GM19324 (cell line): ENCODE results near the gene EHBP1L1.

Experiments used
- ATAC-seq: cut with Tn5 transposase; IDR thresholded peaks from one replicate; pipeline ENCODE4 v1.9.1; 2021; ENCODE audit warnings: mild to moderate bottlenecking, moderate library complexity; ENCODE audit not compliant: unreplicated experiment, low FRiP score

Gene EHBP1L1

DNA sequence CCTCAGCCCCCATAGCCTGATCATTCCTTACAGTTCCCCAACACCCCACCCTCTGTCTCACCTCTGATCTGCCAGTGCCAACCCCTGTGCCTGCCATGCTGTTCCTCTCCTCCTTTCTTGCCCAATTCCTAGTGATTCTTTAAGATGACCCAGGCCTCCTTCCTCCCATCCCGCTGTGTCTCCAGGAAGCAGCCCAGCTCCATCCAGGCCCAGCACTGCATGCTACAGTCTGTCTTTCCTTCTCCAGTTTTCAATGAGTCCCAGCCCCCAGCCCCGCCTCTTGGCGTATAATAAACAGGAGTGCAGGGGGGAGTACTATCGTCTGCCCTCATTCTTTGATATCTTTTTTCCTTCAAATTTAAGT lies 30.0 kb upstream of the EHBP1L1 start:
- no peak for ATAC-seq

DNA sequence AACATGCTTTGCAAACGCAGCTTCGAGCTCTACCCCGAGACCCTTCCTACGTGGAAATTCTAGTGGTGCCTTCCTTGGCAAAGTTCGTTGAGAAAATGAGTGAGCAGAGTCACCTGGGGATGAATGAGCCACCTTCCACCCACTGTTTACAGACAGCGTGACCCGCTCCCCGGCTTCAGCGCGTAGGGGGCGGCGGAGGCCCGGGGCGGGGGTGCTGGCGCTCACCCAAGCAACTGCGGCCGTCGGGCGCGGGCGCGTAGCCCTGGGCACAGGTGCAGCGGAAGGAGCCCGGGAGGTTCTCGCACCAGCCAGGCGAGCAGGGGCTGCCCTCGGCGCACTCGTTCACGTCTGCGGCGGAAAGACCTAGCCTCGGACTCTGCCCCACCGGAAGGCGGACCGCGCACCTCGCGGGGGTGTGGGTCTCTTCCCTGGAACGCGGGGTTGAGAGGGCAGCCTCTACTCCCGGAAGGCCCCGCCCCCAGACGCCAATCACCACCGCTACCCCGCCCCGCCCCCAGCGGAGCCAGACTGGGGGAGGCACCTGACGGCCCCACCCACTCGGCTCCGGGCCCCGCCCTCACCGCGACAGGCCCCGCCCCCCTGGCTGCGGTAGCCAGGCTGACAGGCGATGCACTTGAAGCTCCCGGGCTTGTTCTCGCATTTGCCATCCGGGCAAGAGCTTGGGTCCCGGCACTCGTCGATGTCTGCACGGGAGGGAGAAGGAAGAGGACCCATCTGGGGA lies 29.5 kb upstream of the EHBP1L1 start:
- ATAC-seq = peak; percentile 83

DNA sequence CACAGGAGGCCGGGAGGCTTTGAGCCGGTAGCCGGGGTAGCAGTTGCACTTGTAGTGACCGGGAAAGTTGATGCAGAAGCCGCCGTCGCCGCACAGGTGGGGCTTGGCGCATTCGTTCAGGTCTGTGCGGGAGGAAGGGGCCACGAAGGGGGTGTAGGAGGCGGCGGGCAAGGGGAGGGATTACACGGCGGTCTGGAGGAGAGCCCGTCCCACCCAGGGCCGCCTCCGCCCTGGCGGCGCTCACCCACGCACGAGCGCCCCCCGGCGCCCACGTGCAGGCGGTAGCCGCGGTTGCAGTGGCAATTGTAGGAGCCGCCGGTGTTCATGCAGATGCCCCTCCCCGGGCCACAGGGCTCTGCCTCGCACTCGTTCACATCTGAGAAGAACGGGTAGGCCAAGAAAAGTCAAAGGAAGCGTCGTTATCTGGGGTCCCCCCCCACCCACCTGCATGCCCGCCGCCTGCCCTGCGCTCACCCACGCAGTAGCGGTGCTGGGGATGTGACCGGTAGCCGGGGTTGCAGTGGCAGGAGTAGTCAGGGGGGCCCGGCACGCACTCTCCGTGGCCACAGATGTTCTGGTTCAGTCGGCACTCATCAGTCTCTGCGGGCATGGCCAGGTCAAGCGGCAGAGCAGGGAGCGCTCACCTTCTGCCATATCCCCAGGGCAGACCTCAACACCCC lies 28.3 kb upstream of the EHBP1L1 start:
- ATAC-seq = no peak

DNA sequence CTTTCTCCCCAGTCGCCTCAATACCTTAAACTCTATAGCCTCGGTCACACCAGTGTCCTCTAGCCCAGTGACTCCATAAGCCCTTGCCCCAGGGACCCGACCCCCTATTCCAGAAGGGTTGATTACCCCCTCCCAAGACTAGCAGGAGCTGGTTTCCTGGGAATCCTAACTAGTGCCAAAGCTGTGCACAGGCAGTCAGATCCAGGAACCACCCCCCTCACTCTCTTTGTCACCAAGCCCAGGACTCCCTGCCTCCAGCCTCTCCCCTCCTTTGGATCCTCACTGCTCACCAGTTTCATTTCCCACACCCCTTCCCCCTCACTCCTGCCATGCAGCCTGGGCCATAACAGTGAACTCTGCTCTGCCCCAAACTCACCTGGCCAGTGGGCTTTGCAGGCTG lies 27.5 kb upstream of the EHBP1L1 start:
- ATAC-seq = no peak

DNA sequence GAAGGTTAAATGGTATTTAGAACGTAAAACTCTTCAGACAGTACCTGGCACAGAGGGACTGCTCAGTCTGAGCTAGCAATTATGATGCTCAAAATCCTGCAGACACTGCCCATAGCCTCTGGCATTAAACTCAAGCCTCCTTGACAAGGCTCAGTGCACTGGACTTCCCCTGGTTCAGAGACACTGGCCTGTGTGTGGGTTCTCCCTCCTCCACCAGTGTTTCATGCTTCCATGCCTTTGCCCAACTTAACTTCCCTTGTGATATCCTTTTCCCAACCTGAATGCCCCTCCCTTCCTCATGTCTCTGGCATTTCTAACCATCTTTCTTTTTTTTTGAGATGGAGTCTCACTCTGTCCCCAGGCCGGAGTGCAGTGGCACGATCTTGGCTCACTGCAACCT lies 26.8 kb upstream of the EHBP1L1 start:
- ATAC-seq = no peak

DNA sequence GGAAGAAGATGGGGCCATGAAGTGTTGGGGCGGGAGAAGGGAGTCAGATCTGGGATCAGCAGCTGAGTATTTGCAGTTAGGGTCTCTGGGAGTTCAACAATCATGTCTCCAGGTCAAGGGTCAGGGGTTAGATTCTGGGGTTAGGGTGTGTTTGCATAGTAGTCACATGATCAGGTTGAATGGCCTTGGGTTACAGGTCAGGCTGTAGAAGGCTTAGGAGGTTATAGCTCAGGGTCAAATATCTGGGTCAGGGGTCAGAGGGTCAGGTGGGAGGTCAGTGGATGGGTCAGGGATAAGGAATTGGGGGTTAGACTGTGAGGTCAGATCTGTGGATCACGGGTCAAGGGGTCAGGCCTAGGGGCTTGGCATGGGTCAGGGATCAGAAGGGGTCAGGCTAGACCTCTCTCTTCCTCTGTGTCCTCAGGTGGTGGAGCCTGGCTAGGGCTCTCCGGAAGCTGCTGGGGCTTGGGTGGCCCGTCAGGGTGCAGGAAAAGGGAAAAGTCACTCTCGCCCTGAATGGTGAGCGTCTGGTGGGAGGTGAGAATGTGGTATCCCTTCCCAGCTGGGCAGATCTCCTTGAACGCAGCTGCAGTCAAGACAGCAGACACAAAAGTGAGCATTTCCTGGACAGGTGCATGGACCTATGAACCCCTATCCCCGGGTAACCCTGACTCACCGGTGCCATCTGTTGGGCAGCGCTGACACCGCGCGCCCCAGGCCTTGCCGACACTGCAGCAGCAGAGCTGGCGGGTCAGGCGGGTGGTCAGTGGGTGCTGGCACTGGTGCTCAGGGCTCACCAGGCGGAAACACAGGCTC lies 24.1 kb upstream of the EHBP1L1 start:
- no peak for ATAC-seq

DNA sequence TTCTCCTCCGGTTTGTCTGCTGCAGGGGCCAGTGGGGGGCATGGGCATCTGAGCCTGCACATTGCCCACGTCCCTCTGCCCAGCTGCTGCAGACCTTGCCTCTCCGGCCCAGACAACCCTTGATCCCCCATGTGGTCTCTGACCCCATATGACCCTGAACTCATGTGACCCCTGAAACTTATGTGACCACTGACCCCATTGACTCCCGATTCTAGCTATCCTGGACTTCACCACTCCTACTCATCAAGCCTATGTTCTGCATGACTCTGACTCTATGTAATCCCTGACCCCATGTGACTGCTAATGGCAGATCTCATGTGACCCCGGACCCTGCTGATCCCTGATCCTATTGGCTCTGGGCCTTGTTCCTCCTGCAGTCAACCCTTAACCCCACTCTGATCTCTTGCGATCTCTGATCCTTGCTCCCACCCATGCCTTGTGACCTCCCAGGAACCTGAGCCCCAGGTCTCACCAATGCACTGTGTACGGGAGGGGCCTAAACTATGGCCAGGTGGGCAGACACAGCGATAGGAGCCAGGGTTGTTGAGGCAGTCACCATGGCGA lies 23.4 kb upstream of the EHBP1L1 start:
- ATAC-seq = no peak

DNA sequence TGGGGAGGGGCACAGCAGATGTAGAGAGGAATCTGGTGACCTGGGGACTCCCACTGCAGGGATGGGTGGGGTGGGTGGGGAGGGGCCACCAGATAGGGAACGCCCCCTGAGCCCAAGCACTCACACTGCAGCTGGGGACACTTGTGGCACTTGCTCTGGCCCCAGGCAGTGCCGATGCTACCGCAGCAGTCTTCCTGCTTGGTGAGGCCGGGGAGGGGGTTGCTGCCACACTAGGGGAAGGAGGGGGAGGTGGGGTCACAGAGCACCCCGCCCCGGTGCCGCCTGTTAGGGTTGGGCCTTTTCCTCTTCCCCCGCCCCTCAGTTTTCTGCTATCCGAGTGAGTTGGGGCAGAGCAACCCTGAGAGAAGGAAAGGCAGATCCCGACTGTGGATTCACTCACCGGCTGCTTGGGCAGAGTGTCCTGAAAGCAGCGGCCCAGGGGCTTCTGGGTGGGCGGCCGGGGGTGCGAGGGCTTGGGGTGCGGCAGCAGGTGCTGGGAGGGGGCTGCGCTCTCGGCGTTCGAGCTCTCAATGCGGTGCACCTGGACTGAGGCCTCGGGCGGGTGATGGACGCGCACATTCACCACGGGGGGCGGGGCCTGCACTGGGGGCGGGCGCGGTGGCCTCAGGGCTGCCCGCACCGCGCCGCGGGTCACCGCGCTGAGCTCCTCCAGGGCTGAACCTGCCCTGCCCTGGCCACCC lies 22.4 kb upstream of the EHBP1L1 start:
- ATAC-seq = no peak

DNA sequence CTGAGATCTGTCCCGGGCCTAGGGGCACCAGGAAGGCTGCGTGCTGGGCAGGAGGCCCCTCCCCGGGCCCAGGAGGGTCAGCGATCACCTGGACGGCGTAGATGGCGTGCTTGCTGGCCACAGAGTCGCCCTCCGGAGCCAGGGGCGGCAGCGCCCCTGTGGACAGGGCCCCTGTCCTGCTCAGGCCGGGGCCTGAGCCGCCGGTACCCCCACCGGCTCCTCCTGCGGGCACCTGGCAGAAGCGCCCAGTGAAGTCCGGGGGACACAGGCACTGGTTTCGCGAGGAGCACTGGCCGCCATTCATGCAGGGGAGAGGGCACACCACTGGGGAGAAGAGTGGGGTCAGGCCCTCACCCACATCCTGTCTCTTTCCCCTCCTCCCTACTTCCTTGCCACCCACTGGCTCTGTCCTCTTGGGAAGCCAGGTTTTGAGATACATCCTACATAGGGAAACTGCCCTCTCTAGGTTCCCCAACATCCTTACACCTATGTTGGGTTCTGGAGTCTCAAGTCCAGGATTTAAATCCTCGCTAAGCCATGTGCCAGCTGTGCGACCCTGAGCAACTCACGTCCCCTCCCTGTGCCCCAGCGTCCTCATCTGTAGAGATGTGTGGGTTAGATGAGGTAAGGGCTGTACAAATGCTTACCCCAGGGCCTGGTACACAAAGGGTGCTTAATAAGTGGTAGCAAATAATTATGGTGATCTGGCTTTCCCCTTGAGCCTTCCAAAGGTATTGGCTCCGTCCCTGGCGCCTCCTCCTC lies 21.6 kb upstream of the EHBP1L1 start:
- no peak for ATAC-seq

DNA sequence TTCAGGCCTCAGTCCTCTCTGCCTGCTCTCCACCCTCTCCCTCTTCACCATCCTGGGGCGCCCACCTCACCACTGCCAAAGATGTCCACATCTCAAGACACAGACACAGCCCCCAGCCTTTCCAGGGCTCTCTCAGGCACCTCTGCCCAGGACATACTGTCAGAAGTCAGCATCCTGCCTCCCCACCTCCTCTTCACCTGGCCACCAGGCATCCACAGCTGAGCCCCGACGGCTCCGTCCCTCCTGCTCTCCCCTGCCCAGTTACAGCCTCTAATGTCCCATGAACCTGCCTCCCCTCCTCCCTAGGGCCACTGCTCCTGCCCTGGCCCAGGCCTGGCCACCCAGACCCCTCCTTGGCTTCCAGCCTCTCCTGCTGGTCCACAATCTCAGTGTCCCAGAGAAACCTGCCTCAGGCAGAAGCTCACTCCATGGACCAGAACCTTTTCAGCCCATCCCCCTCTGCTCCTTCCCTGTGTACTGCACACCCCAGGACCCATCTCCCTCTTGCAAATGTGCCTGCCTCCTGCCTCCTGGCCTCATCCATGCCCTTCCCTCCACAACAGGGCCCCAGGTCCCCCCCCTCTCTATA lies 20.9 kb upstream of the EHBP1L1 start:
- no peak for ATAC-seq

DNA sequence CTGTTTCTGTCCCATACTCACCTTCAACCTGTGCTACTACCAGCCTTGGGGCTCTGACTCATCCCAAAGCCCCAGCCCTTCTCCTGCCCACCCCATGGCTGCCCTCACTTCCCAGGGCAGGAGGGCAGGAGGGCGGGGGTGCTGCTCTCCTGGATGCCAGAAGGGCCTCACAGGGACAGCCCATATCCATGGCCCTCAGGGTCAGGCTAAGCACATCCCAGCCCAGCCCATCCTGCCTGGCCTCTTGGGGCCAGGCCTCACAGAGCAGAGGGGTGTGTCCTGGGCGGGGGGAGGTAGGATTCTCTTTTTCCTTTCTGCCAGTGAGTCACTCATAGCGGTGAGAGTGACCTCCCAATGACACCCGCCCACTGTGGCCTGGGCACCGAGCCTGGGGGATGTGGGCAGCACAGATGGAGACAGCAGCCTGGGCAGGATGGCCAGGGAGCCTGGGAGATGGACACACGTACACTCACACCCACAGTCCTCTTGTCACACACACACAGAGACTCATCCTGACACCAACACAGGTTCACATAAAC lies 20.1 kb upstream of the EHBP1L1 start:
- no peak for ATAC-seq

DNA sequence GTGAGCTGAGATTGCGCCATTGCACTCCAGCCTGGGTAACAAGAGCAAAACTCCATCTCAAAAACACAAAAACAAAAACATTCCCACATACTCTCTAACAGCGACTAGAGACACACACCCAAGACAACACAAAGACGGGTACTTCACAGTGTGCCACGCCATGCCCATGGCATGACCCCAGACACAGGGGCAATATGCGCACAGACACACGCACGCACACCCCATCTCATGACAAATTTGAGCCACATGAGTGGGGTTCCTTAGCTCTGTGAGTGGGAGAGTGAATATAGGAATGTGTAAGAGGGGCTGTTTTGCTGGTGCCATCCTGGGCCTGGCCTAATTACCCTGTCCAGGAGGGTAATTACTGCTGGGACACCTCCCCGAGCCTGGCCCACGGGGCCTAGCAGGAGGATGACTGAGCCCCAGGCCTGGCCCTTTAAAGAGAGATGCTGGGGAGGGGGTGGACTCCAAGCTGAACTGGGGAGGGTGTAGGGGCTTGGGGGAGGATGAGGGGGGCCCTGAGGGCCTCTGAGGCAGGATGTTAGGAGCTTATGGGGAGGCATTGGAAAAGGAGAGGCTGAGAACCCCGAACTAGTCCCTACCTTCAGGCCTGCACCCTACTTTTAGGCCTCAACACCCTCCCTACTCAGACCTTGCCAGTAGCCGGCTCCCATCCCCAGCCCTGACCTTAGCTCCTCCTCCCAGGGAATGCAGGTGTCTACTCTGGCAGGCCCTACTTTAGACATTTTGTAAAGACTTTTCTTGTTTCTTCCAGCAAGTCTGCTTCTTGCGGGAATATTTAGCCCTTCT lies 19.2 kb upstream of the EHBP1L1 start:
- no peak for ATAC-seq

DNA sequence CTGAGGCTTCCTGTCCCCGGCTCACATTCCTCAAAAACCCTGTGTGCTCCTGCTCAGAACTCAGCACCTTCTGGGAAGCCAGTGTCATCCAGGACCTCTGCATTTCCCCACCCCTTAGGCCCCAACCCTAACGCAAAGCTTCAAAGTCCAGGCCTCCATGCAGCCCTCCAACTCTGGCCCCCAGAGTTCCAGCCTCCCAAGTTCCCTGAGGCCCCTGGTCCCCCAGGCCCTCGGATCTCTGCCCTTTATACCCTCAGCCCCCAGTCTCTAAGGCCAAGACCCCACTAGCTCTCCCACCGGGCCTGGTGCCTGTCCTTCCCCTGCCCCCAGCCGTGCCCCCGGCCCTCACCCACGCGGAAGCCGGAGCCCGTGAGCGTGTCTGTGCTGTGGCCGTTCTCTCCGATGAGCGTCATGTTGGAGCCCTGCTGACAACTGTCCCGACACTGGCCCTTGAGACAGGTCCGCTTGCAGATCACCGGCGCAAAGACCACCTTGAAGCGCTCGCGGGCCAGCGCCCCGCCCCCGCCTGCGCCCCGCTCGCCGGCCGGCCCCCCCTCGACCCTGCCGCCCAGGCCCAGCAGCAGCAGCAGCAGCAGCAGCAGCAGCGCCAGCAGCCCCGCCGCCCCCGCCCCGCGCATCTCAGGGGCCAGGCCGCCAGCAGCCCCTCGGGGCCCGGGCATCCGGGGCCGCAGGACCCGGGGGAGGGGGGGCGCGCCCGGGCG lies 18.4 kb upstream of the EHBP1L1 start:
- no peak for ATAC-seq

DNA sequence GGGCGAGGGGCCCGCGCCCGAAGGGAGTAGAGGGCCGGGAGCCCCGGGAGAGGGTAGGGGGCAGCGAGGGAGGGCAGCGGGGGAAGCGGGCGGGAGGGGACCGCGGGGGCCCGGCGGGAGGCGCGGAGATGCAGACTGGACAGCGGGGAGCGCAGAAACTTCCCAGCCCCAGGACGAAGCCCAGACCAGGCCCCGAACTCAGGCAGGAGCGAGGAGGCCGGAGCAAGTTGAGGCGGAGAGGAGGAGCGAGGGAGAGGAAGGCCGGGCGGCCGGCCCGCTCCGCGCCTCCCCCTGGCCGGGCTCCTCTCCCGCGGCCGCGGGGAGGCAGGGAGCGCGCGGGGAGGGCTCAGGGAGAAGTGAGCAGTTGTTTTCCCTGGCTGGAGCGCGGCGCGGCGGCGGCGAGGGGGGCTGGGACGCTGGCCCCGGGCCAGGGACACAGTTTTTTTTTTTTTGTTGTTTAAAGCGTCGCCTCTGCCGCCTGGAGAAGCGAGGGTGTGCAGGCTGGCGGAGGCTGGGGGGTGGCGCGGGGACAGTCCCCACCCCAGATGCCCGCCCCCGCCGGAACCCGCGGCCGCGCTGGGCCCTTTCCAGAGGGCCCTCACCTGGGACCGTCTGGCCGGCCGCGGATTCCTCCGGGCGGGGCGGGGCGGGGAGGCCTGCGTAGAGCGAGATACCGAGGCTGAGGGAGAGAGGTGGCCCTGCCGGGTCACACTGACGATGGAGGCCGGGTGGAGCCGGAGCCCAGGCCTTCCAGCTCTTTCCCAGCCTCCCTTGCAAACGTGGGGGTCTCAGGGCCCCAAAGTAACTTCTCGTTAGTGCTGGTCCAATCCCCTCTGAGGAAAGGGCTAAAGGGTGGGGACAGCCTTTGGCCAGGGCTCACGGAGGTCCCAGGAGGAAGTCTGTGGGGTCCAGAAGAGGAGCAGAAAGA lies 17.6 kb upstream of the EHBP1L1 start, which contains the start of gene LTBP3:
Gene LTBP3, minus strand, starts transcription at position 358 of the 928 bp plus-strand sequence. CDS start 400 bp downstream, outside the sequence.
- no peak for ATAC-seq

DNA sequence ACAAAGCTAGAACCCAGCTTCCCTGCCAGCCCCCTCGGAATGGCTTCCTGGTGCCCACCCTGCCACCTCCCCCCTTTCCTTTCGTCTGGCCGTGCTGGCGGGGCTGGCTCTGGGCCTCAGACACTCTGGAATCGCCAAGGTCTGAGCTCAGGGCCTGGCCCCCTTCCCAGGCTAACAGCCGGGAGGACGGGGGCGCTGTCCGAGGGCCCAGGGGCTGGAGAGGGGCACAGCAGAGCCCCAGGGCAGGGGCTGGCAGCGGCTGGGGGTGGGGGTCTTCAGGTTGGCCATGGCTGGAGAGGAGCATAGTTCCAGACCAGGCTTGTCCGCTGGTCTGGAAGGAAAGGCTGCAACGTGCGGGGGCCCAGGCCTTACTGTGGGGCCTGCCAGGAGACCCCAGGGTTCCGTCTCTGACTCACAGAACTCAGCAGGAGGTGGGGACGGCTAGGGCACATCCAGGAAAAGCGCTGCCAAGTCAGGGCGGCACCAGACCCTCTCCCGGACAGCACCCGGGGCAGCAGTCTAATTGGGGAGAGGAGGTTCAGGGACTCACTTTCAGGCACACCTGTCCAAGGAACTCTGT lies 16.8 kb upstream of the EHBP1L1 start:
- no peak for ATAC-seq

DNA sequence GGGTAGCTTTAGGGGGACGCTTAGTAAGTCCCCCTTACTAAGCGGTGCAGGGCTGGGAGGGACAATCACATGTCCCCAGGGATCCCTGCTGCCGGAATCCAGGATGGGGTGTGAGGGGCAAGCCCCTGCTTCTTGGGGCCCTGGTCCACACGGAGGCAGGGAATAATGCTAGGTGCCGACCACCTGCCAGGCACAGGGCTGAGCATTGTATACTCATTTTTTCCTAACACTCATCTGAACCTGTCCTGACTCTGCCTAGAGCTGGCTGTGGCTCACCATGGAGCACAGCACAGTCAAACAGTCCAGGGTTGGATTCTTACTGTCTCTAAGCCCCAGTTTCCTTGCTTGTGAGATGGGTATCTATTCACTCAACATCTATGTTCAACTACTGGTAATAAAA lies 16.3 kb upstream of the EHBP1L1 start:
- no peak for ATAC-seq
